ENCODE measurements around the gene PRSS33.

Gene PRSS33

DNA sequence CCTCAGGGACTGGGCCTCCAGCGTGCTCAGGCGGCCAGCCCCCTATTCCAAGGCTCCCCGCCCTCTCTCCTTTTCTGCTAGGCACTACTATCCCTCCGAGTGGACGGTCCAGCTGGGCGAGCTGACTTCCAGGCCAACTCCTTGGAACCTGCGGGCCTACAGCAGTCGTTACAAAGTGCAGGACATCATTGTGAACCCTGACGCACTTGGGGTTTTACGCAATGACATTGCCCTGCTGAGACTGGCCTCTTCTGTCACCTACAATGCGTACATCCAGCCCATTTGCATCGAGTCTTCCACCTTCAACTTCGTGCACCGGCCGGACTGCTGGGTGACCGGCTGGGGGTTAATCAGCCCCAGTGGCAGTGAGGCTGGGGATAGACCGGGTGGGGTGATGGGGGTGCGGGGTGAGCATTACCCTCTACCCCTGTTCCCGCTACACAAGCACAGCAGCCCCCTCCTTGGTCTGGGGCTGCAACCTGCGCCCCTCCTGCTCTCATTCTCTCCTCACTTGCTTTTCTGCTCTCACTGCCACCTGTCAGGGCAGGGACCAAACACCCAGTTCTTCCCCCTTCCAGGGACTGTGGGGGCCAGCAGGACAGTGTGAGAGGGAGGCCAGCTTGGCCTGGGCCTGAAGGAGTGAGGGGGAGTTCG, 12.0 kb upstream of the PRSS33 start:
- TF ChIP-seq, protein P1, sequence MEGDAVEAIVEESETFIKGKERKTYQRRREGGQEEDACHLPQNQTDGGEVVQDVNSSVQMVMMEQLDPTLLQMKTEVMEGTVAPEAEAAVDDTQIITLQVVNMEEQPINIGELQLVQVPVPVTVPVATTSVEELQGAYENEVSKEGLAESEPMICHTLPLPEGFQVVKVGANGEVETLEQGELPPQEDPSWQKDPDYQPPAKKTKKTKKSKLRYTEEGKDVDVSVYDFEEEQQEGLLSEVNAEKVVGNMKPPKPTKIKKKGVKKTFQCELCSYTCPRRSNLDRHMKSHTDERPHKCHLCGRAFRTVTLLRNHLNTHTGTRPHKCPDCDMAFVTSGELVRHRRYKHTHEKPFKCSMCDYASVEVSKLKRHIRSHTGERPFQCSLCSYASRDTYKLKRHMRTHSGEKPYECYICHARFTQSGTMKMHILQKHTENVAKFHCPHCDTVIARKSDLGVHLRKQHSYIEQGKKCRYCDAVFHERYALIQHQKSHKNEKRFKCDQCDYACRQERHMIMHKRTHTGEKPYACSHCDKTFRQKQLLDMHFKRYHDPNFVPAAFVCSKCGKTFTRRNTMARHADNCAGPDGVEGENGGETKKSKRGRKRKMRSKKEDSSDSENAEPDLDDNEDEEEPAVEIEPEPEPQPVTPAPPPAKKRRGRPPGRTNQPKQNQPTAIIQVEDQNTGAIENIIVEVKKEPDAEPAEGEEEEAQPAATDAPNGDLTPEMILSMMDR (conservative IDR thresholded peaks at IDR 0.05; ENCODE audit: low read depth, low read length): no peak
- DNase-seq (ENCODE audit: low read depth): no peak
- no peak overlapping the region for H3K4me3 ChIP-seq (ENCODE audit: low read length)

- H3K4me3 ChIP-seq (ENCODE audit: low read length): no peak overlapping the region
- TF ChIP-seq, protein P1 (conservative IDR thresholded peaks at IDR 0.05; ENCODE audit: low read depth, low read length): no peak
- no peak for DNase-seq (ENCODE audit: low read depth)
These were observed 11.4 kb upstream of the PRSS33 start for GRCh38 chr16:2798723-2799204.

DNA sequence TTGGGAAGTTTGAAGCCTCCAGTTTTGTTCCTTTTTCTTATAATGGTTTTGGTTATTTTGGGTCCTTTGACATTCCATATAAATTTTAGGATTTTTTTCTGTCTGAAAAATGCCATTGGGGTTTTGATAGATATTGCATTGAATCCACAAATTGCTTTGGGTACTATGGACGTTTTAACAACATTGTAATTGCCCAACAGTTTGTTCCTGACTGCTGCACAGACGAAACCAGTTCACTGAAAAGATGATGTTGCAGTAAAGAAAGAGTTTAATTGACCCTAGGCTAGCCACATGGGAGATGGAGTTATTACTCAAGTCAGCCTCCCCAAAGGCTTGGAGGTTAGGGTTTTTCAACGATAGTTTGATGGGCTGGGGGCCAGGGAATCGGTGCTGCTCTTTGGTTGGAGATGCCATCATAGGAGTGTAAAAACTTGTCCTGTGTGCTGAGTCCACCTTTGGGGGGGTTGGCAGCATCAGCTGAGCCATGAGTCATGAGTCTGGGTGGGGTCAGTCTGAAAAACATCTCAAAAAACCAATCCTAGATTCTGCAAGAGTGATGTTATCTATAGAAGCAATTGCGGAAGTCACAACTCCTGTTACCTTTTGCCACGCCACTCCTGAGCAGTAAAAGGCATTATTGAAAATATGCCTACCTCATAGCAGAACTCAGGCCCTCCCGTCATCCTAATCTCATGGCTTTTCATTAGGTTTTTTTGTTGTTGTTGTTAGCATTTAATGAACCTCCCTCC, 8.2 kb upstream of the PRSS33 start:
- peak; percentile 33 for DNase-seq (ENCODE audit: low read depth)
- H3K4me3 ChIP-seq (ENCODE audit: low read length): no peak overlapping the region
- TF ChIP-seq, protein P1 (conservative IDR thresholded peaks at IDR 0.05; ENCODE audit: low read depth, low read length): no peak

- H3K4me3 ChIP-seq (ENCODE audit: low read length): no peak overlapping the region
- DNase-seq (ENCODE audit: low read depth): no peak
- TF ChIP-seq, protein P1 (conservative IDR thresholded peaks at IDR 0.05; ENCODE audit: low read depth, low read length): no peak
These were observed 5.6 kb upstream of the PRSS33 start for GRCh38 chr16:2792940-2793339.

GRCh38 chr16:2791174-2791573, 3.8 kb upstream of the PRSS33 start:
- no peak for DNase-seq (ENCODE audit: low read depth)
- TF ChIP-seq, protein P1 (conservative IDR thresholded peaks at IDR 0.05; ENCODE audit: low read depth, low read length): no peak
- H3K4me3 ChIP-seq (ENCODE audit: low read length): no peak overlapping the region

DNA sequence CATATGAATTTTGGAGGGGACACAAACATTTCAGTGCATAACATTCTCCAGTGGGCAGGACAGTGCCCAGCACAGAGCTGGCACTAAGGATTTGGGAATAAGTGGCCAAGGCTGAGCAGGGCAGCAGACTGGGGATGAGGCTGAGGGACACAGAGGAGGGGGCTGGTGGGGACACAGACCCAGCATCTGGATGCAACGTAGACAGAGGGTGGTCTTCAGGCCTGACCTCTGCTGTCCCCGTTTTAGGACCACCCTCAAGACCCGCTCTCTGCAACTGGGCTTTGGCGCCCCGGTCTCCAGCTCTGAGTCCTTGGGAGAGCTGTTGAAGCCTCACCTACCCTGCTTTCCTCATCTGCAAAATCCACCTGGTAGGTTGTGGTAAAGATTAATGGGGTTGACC, 3.3 kb upstream of the PRSS33 start:
- no peak overlapping the region for H3K4me3 ChIP-seq (ENCODE audit: low read length)
- DNase-seq (ENCODE audit: low read depth): no peak
- TF ChIP-seq, protein P1 (conservative IDR thresholded peaks at IDR 0.05; ENCODE audit: low read depth, low read length): no peak

GRCh38 chr16:2787961-2788360, 601 bp upstream of the PRSS33 start:
- no peak overlapping the region for H3K4me3 ChIP-seq (ENCODE audit: low read length)
- TF ChIP-seq, protein P1 (conservative IDR thresholded peaks at IDR 0.05; ENCODE audit: low read depth, low read length): no peak
- no peak for DNase-seq (ENCODE audit: low read depth)
